Heart left ventricle (tissue), 13 donors: Measurements from ENCODE around the gene TNRC6C.

Experiments
- POLR2A ChIP-seq, 2 donors: fragments of 450-650 bp; IDR thresholded peaks; one replicate each; pipeline ENCODE4 v1.6.1; 2017; ENCODE audit warnings: antibody characterized with exemption in 2 of 2, mild to moderate bottlenecking in 2 of 2, moderate library complexity in 2 of 2
- TF ChIP-seq, protein P1 (sequence below), 12 donors: fragments of 200-600 bp; sonication (generic) in 4 of 12; IDR thresholded peaks; one replicate each; pipeline versions ENCODE4 v1.5.0 to v1.8.0; 2018 to 2022; ENCODE audit warnings: antibody characterized with exemption in 12 of 12, mild to moderate bottlenecking in 5 of 12
- donor health status: ischemic (EF 13 %, LVEDD 7.1; RV severe dilation, severe dysfunction).
- donor health status: DM: no; HTN: yes; CAD: no.
- donor health status: DM: no; HTN: no; CAD: no.
- donor health status: ischemic (EF 25% LVEDD 6.9; RV normal size, moderate dysfunction).
- donor health status: ischemic (EF 25% LVEDD 5.7; RV mildly dilated, moderate dysfunction).
- donor health status: ischemic (EF 35%, LVEDD 5.7; RV mildly dilated, moderate dysfunction).
- donor health status: nonischemic (EF 11% LVEDD 7.7; RV severe dilation, severe dysfunction).
- donor health status: DM: yes; HTN: yes; CAD: no.
- donor health status: PGD.
- donor health status: ischemic (EF 29% LVEDD 5.4; RV normal size, mild dysfunction).
- donor health status: nonischemic (EF 23%, LVEDD 6.1; RV moderate dilation, normal function).

- no peak for TF ChIP-seq POLR2A (IDR thresholded peaks at IDR 0.05)
- TF ChIP-seq, protein P1, sequence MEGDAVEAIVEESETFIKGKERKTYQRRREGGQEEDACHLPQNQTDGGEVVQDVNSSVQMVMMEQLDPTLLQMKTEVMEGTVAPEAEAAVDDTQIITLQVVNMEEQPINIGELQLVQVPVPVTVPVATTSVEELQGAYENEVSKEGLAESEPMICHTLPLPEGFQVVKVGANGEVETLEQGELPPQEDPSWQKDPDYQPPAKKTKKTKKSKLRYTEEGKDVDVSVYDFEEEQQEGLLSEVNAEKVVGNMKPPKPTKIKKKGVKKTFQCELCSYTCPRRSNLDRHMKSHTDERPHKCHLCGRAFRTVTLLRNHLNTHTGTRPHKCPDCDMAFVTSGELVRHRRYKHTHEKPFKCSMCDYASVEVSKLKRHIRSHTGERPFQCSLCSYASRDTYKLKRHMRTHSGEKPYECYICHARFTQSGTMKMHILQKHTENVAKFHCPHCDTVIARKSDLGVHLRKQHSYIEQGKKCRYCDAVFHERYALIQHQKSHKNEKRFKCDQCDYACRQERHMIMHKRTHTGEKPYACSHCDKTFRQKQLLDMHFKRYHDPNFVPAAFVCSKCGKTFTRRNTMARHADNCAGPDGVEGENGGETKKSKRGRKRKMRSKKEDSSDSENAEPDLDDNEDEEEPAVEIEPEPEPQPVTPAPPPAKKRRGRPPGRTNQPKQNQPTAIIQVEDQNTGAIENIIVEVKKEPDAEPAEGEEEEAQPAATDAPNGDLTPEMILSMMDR (IDR thresholded peaks at IDR 0.05) = no peak
Observed at GRCh38 chr17:78045316-78045715, 86.8 kb downstream of the TNRC6C start.
